Mesothelial cell of epicardium (in vitro differentiated cells): ENCODE results near the gene GALNT18. TPM values are rescaled to one million over a fixed set of nuclear protein-coding genes. Genes with fewer than 3 reads are reported as not detected.

Source experiments
- DNase-seq, 2 experiments: peaks; one replicate each; pipeline ENCODE4 v3.0.0; 2021; ENCODE audit warnings: low spot score in 2 of 2; ENCODE audit not compliant: unreplicated experiment in 2 of 2
- H3K27ac Mint-ChIP-seq: 2 replicates; pipeline ENCODE4 v1.8.0; 2021; ENCODE audit warnings: mixed read lengths
- H3K27me3 Mint-ChIP-seq: 2 replicates; pipeline ENCODE4 v1.8.0; 2021; ENCODE audit warnings: low read depth, mixed read lengths
- H3K36me3 Mint-ChIP-seq: 2 replicates; pipeline ENCODE4 v1.8.0; 2021; ENCODE audit warnings: mixed read lengths
- H3K4me1 Mint-ChIP-seq: 2 replicates; pipeline ENCODE4 v1.8.0; 2021; ENCODE audit warnings: mixed read lengths
- H3K4me3 Mint-ChIP-seq: 2 replicates; pipeline ENCODE4 v1.8.0; 2021; ENCODE audit warnings: mild to moderate bottlenecking, moderate library complexity, mixed read lengths
- H3K9me3 Mint-ChIP-seq: 2 replicates; pipeline ENCODE4 v1.8.0; 2021; ENCODE audit warnings: mixed read lengths
- total RNA-seq: library from RNA; stranded (reverse); gene quantifications from 3 replicates; pipeline ENCODE4 v1.2.1, GENCODE V29; 2021
- TF ChIP-seq, protein P1 (sequence below): fragments of 200-600 bp; sonication (generic); IDR thresholded peaks from one replicate; pipeline ENCODE4 v1.5.0; 2021; ENCODE audit warnings: antibody characterized with exemption; ENCODE audit not compliant: unreplicated experiment

The GALNT18 gene
- total RNA-seq, 1 donor from 2014 or later: 4.2 TPM

DNA sequence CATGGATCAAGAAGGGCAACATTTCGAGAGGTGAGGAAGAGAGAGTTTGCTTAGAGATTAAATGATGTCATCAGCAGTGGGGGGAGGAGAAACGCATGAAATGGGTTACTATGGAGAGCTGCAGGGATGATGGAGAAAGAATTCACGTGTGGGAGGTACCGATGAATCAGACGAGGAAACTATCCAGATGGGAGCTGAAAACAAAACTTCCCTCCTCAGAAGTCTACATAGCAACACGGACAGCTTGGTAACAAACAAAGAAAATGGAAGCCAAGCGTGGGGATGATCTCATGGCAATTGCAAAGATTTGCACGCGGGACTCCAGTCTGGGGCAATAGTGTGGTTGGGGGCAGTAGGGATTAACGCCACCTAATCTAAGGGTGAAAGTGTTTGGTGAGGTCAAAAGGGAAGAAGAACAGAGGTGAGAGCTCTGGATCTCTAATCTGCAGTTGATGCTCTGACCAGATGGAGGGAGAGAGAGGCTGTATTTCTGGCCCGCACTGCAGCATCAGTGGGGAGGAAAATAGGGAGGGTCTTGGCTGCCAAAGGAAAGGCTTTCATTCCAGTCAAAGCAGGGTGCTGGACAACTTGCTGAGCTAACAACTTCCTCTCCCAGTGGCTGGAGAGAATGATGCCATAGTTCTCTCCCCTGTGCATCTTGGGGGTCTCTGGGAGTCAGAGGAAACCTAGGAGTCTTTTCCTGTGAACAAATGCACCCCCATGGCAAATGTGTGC, 225.3 kb downstream of the GALNT18 start:
- H3K36me3 Mint-ChIP-seq: no peaks in the 10 kb centered on the region
- peak overlapping the region; percentile 4 for H3K27ac Mint-ChIP-seq
- TF ChIP-seq, protein P1, sequence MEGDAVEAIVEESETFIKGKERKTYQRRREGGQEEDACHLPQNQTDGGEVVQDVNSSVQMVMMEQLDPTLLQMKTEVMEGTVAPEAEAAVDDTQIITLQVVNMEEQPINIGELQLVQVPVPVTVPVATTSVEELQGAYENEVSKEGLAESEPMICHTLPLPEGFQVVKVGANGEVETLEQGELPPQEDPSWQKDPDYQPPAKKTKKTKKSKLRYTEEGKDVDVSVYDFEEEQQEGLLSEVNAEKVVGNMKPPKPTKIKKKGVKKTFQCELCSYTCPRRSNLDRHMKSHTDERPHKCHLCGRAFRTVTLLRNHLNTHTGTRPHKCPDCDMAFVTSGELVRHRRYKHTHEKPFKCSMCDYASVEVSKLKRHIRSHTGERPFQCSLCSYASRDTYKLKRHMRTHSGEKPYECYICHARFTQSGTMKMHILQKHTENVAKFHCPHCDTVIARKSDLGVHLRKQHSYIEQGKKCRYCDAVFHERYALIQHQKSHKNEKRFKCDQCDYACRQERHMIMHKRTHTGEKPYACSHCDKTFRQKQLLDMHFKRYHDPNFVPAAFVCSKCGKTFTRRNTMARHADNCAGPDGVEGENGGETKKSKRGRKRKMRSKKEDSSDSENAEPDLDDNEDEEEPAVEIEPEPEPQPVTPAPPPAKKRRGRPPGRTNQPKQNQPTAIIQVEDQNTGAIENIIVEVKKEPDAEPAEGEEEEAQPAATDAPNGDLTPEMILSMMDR: no peak
- DNase-seq: no peak
- H3K4me1 Mint-ChIP-seq: peaks cover 5% of the 10 kb centered on the region
- H3K4me3 Mint-ChIP-seq: no peak overlapping the region
- H3K27me3 Mint-ChIP-seq: peaks cover 22% of the 10 kb centered on the region
- no peaks in the 10 kb centered on the region for H3K9me3 Mint-ChIP-seq

DNA sequence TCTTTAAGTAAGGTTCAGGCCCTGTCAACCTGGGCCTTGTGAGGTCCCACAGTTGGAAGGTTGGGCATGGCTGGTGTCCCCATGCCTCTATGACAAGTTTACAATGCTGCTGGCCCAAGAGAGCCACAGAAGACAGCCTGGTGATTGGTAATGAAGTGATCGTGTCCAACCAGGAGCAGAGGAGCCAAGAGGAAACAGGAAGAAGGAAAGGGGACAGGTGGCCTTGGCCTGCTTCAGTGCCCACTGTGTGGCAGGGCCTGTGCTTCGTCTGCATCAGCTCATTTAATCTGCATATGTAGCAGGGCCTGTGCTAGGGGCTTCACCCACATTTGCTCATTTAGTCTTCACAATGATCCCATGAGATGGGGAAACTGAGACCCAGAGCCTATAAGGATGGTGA, 226.7 kb downstream of the GALNT18 start:
- H3K27ac Mint-ChIP-seq: no peak overlapping the region
- no peak overlapping the region for H3K4me3 Mint-ChIP-seq

GRCh38 chr11:11394241-11394640, 227.6 kb downstream of the GALNT18 start:
- Mint-ChIP-seq H3K9me3 (no peaks in the 10 kb centered on the region), H3K36me3 (no peaks in the 10 kb centered on the region), H3K27ac (no peak overlapping the region), H3K27me3 (peaks cover 24% of the 10 kb centered on the region), H3K4me1 (peaks cover 5% of the 10 kb centered on the region), H3K4me3 (no peak overlapping the region)
- TF ChIP-seq, protein P1: no peak
- DNase-seq: no peak

More for the DNA sequence above, 226.7 kb downstream of the GALNT18 start:
- Mint-ChIP-seq H3K36me3 (no peaks in the 10 kb centered on the region), H3K27me3 (peaks cover 22% of the 10 kb centered on the region), H3K9me3 (no peaks in the 10 kb centered on the region), H3K4me1 (peaks cover 5% of the 10 kb centered on the region)
- DNase-seq: no peak
- TF ChIP-seq, protein P1: no peak

DNA sequence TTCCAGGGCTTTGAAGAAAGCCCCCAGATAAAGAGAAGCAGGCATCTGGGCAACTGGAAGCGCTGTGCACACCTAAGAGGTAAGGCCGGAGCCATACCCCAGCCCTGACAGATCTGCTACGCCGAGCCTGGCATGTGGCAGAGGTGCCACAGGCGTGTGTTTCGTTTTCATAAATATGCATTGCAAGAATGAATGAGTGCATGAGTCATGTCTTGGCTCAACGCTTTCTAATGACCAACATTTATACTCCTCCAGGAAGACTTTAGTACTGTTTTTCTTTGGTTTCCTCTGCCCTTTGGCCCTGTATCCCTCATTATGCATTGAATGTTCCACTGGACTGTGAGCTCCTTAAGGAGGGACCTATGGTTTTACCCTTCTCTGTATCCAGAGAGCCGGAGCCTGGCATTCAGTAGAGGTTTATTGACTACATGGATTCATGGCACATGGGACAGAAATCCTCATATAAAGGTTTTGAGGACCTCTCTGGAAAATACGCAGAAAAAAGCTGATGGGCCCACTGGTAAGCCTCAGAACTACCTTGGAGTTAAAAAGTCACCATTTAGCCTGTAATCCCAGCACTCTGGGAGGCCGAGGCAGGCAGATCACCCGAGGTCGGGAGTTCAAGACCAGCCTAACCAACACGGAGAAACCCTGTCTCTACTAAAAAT, 229.9 kb downstream of the GALNT18 start:
- no peak overlapping the region for H3K4me3 Mint-ChIP-seq
- TF ChIP-seq, protein P1: no peak
- peaks cover 5% of the 10 kb centered on the region for H3K4me1 Mint-ChIP-seq
- no peaks in the 10 kb centered on the region for H3K9me3 Mint-ChIP-seq
- no peak for DNase-seq
- H3K36me3 Mint-ChIP-seq: no peaks in the 10 kb centered on the region
- H3K27ac Mint-ChIP-seq: no peak overlapping the region
- peaks cover 11% of the 10 kb centered on the region for H3K27me3 Mint-ChIP-seq

DNA sequence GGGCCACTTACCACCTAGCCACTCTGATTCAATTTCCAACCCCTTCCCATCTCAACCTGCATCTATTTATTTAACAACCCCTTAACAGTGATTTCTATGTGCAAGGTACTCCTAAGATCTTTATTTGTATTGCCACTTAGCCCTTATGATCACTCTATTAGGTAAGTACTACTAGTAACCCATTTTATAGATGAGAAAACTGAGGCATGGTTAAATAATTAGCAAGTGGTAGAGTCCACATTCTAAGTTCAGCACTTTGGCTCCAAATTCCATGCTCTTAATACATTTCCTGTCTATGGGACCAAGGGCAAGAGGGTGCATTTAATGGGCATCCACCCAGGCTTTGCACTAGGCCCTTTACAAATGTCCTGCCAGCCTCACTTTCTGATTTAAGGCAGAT, 230.6 kb downstream of the GALNT18 start:
- Mint-ChIP-seq H3K27ac (no peak overlapping the region), H3K36me3 (no peaks in the 10 kb centered on the region), H3K4me3 (no peak overlapping the region), H3K27me3 (peaks cover 7% of the 10 kb centered on the region), H3K9me3 (no peaks in the 10 kb centered on the region), H3K4me1 (peaks cover 1% of the 10 kb centered on the region)
- no peak for DNase-seq
- TF ChIP-seq, protein P1: no peak
